HFF-Myc (cell line): Measurements from ENCODE around the gene SYT7.

Source experiments
- DNase-seq: peaks from one replicate; pipeline ENCODE4 v3.0.0-alpha.2; 2011; ENCODE audit warnings: low read depth; ENCODE audit errors: extremely low read depth
- H3K4me3 ChIP-seq: replicated peaks from 2 replicates; pipeline ENCODE4 v1.5.1; 2011; ENCODE audit warnings: low read depth, mild to moderate bottlenecking, control low read depth, low read length
- CTCF ChIP-seq: IDR thresholded peaks from 2 replicates; pipeline ENCODE4 v1.5.1; 2012; ENCODE audit warnings: mild to moderate bottlenecking, low read depth, low read length, control low read depth; ENCODE audit errors: missing control alignments

Gene SYT7

DNA sequence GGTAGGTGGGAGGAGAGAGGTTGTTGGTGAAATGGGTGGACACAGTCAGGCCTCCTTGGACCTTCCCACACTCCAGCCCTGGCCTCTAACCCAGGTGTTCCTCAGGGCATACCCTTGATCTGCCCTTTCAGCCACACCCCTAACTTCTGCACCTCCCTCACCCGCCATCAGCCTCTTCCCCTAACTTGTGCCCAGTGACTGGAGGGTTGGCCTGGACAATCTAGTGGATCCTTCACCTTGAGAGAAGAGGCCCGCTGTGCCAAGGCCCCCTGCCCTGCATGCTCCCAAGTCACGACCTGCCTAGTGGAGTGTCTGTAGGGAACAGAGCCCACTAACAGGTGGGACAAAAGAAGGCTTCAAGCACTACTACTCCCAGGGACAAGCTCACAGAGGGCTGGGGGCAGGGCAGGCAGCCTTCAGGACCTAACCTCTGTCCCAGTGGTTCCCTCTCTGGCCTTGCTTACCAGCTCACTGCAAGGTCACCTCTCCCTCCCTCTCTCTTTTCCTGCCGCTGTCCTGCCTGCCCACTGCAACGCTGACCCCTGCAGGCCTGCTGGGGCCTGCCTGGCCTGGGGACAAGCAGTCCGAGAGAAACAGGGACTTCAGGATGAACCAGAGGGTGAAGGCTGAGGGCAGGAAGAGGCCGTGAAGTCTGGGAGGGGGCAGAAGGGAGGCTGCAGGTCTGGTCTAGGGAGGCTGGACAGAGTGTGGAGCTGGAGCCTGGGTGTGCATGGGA is 3.3 kb downstream of the SYT7 start:
- H3K4me3 ChIP-seq = no peak overlapping the region
- peak; percentile 55 for TF ChIP-seq CTCF
- DNase-seq = no peak

DNA sequence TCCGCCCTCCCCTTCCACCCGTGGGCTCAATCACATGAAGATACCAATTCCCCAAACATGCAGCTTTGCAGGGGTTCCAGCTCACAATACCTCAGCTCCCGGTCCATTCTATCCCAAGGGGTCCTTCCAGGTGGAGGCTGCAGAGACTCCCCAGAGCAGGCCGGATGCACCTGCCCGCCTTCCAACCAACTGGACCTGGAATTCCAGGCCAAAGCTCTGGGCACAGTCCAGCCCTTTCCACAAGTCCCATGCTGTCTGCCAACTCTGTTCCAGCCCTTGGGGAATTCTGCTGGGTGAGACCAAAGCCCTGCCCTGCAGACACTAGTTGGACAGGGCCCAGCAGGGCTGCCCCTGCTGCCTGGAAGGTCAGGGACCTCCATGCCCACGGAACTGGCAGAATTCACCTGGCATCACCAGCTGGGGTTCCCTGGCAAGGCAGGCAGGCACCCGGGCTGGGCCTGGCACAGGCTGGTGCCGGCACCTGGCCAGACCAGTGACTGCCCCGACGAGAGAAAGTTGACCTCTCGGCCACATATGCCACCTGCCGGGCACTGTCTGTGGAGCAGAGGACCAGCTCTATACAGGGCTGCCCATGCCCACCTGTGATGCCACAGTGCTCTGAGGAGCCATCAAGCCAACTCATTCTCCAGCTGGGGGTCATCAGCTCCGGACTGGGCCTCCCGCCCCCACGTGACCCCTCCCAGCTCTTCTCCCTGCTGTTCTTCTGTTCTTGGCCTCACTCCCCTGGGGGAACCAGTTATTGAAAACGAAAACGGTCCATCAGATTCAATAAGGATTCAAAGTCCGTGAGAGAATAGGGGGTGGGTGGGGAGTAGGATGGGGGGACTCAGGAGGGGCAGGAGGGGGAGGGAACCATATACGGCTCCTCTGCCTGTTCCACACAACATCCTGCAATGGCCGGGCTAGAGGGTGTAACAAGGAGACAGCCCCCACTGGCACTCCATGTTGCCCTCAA is 4.7 kb downstream of the SYT7 start:
- DNase-seq = no peak
- TF ChIP-seq CTCF = no peak

GRCh38 chr11:61574611-61575010 is 6.3 kb downstream of the SYT7 start:
- H3K4me3 ChIP-seq = no peak overlapping the region
- TF ChIP-seq CTCF = no peak
- no peak for DNase-seq

More for the DNA sequence above, 4.7 kb downstream of the SYT7 start:
- H3K4me3 ChIP-seq = no peak overlapping the region

- no peak for DNase-seq
- no peak overlapping the region for H3K4me3 ChIP-seq
- no peak for TF ChIP-seq CTCF
These were observed 8.0 kb downstream of the SYT7 start for GRCh38 chr11:61572913-61573312.

DNA sequence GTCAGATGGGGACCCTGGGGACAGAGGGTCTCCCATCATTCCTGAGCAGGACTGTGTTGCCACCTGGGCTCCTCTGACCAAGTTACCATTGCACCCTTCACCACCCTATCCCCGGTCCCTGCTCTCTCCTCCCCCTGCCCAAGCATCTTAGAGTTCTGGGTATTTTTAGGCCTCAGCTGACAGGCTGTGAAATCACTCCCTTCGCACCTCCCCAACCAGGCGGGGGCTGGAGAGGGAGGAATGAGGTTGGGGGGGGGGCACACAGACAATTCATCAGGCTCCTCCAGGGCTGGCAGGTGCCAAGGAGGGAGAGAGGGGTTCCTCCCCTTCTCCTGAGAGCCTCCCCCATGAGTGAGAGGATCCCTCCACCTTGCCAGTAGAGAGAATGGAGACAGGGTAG is 9.0 kb downstream of the SYT7 start:
- DNase-seq = no peak
- TF ChIP-seq CTCF = no peak
- no peak overlapping the region for H3K4me3 ChIP-seq

DNA sequence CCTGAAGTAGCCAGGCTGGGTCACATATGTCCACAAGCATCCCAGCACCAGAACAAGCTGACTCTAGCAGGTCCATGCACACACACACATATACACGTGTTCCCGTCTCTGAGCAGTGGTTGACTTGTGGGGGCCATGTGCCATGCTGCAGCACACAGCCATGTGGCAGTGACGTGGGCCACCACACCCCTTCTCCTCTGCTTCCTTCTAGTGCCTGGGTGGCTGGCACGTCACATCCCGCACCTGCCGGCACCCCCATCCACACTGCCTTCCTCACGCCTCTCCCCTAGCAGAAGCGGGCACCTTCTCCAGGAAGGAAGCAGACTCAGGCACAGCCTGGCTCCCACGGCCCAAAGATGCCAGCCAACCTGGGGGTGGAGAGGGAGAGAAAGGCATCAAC is 9.5 kb downstream of the SYT7 start:
- TF ChIP-seq CTCF = no peak
- H3K4me3 ChIP-seq = no peak overlapping the region
- DNase-seq = no peak
